ENCODE results near the gene IPO11. TPM values are rescaled to one million over a fixed set of nuclear protein-coding genes. Genes with fewer than 3 reads are reported as not detected.

IPO11 gene
- total and polyA plus RNA-seq, 8 donors = 27.0 to 42.6 (median 37.7) TPM

GRCh38 chr5:62536783-62537182 is 124.2 kb downstream of the IPO11 start:
- TF ChIP-seq, protein P1, sequence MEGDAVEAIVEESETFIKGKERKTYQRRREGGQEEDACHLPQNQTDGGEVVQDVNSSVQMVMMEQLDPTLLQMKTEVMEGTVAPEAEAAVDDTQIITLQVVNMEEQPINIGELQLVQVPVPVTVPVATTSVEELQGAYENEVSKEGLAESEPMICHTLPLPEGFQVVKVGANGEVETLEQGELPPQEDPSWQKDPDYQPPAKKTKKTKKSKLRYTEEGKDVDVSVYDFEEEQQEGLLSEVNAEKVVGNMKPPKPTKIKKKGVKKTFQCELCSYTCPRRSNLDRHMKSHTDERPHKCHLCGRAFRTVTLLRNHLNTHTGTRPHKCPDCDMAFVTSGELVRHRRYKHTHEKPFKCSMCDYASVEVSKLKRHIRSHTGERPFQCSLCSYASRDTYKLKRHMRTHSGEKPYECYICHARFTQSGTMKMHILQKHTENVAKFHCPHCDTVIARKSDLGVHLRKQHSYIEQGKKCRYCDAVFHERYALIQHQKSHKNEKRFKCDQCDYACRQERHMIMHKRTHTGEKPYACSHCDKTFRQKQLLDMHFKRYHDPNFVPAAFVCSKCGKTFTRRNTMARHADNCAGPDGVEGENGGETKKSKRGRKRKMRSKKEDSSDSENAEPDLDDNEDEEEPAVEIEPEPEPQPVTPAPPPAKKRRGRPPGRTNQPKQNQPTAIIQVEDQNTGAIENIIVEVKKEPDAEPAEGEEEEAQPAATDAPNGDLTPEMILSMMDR (IDR thresholded peaks at IDR 0.05) = no peak
- intact Hi-C loops (cut with DNase I) = no loop called here
- no peak for ATAC-seq
- Histone ChIP-seq H3K27me3 (no peaks in the 10 kb centered on the region), H3K36me3 (peaks cover 0 to under 1% of the 10 kb centered on the region in 2 donors), H3K27ac (no peak overlapping the region), H3K4me3 (no peak overlapping the region), H3K4me1 (peaks cover 0 to 7% of the 10 kb centered on the region in 2 donors), H3K9me3 (no peaks in the 10 kb centered on the region)
- no peak for DNase-seq

- H3K36me3 ChIP-seq = no peaks in the 10 kb centered on the region
- H3K4me3 ChIP-seq = no peak overlapping the region
- TF ChIP-seq, protein P1 (IDR thresholded peaks at IDR 0.05) = no peak
- ATAC-seq = peak; percentile 89
- peaks cover 0 to 7% of the 10 kb centered on the region in 2 donors for H3K4me1 ChIP-seq
- DNase-seq = no peak
- H3K27ac ChIP-seq = peak overlapping the region in 1 of 2 donors; percentile 66
- no peaks in the 10 kb centered on the region for H3K9me3 ChIP-seq
- H3K27me3 ChIP-seq = no peaks in the 10 kb centered on the region
- intact Hi-C loops (cut with DNase I) = no loop called here
These were observed 125.7 kb downstream of the IPO11 start for GRCh38 chr5:62538017-62538942.

DNA sequence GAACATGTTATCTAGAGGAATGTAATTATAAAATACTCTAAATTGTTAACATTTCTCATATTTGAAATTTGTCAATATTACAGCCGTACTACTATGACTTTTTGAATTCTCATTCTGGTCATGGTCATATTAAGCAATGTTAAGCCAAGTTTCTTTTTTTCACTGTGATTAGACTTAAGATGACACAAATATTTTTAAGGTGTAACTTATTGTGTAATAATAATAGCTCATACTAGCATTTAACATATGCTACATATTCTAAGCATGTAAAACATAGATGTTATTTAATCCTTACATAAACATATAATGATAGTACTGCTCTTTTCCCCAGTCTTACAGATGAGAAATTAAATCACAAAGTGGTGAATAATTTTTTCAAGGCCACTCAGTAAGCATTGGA is 130.2 kb downstream of the IPO11 start:
- no peaks in the 10 kb centered on the region for H3K9me3 ChIP-seq
- H3K27me3 ChIP-seq = no peaks in the 10 kb centered on the region
- H3K27ac ChIP-seq = no peak overlapping the region
- no peak for DNase-seq
- no peak overlapping the region for H3K4me3 ChIP-seq
- TF ChIP-seq, protein P1 (IDR thresholded peaks at IDR 0.05) = no peak
- intact Hi-C loops (cut with DNase I) = no loop called here
- H3K4me1 ChIP-seq = peaks cover 0 to 10% of the 10 kb centered on the region in 2 donors
- H3K36me3 ChIP-seq = no peaks in the 10 kb centered on the region
- no peak for ATAC-seq

- TF ChIP-seq, protein P1 (IDR thresholded peaks at IDR 0.05) = no peak
- H3K9me3 ChIP-seq = no peaks in the 10 kb centered on the region
- H3K36me3 ChIP-seq = no peaks in the 10 kb centered on the region
- ATAC-seq (peak; percentile 53), DNase-seq (peak in 1 of 4 donors; percentile 3)
- peaks cover 0 to 13% of the 10 kb centered on the region in 2 donors for H3K4me1 ChIP-seq
- no peaks in the 10 kb centered on the region for H3K27me3 ChIP-seq
- intact Hi-C loops (cut with DNase I) = no loop called here
- no peak overlapping the region for H3K4me3 ChIP-seq
- H3K27ac ChIP-seq = peak overlapping the region in 1 of 2 donors; percentile 66
These were observed 135.5 kb downstream of the IPO11 start for GRCh38 chr5:62547945-62548630.

DNA sequence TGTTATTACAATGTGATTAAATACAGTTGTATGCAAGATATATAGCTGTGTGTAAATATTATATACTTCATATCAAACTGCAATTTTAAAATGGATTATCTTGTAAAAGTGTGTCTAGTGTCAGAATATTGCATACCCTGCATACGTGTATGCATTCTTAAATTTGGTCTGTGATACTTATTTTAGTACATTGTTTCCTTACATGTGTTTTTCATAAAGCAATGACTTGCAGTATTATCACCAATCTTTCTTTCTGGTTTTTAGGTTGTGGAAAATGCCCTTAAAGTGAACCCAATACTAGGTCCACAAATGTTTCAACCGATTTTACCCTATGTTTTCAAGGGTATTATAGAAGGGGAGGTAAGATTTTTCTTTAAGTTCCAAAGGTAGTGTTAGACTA is 137.5 kb downstream of the IPO11 start:
- H3K4me1 ChIP-seq = peaks cover 0 to 13% of the 10 kb centered on the region in 2 donors
- H3K4me3 ChIP-seq = no peak overlapping the region
- no peak for DNase-seq
- H3K27me3 ChIP-seq = no peaks in the 10 kb centered on the region
- intact Hi-C loops (cut with DNase I) = no loop called here
- ATAC-seq = no peak
- no peak overlapping the region for H3K27ac ChIP-seq
- TF ChIP-seq, protein P1 (IDR thresholded peaks at IDR 0.05) = no peak
- H3K9me3 ChIP-seq = no peaks in the 10 kb centered on the region
- no peaks in the 10 kb centered on the region for H3K36me3 ChIP-seq

Data from left lung (tissue), 10 donors.